Measurements from ENCODE around the gene PLEKHA5. TPM values are rescaled to one million over a fixed set of nuclear protein-coding genes. Genes with fewer than 3 reads are reported as not detected.

Gene PLEKHA5
- total RNA-seq, 2 donors from 2014 or later = 24.4 to 41.7 TPM

DNA sequence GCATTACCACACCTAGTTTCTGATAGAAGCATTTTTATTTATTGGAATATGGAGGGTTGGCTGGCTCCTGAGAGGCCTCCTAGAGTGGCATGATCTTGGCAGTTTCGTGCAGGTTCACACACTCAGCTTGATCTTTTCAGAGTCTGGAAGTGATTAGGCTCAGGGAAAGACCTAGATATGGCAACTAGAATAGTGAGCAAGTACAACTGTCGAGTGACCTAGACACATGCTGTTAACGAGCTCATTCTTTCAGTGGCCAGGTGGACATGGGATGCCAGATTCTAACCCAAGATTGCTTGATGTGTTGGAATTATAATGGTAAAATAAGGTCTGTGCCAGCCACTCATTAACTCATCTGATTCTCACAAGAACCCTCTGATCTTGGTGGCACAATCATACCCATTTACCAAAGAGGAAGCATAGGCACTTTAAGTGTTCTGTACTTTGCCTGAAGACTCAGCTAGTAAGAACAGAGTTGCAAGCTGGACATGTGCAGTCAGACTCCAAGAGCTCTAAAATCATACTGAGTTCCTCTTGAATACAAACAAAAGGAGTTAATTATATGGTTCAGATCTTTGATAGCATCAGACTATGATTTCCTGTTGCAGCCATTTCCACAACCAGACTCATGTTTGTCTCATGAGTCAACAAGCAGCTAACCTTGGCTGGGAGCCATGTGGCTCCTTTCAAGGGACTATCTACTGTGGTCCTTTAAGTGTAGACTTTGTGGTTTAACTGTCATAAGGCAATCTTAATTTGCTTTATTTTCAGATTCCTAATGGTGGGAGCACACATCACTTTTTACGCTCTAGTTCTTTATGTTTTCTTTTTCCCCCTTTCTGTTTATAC lies 144.2 kb downstream of the PLEKHA5 start:
- Histone ChIP-seq H3K36me3 (no peaks in the 10 kb centered on the region), H3K27ac (no peak overlapping the region), H3K9me3 (no peaks in the 10 kb centered on the region), H3K4me3 (no peak overlapping the region), H3K4me1 (replicated peaks) (no peaks in the 10 kb centered on the region), H3K27me3 (replicated peaks; ENCODE audit: insufficient read depth) (no peaks in the 10 kb centered on the region)
- 81% methylated on average over 4 of the region's 4 CpGs for whole genome bisulfite sequencing
- TF ChIP-seq POLR2AphosphoS5 (IDR thresholded peaks at IDR 0.05) (no peak), CTCF (IDR thresholded peaks at IDR 0.05) (no peak), POLR2A (IDR thresholded peaks at IDR 0.05) (no peak)
- peak; percentile 35 for DNase-seq (ENCODE audit: low spot score)
- intact Hi-C loops (cut with DNase I) = no loop called here

- Histone ChIP-seq H3K36me3 (no peaks in the 10 kb centered on the region), H3K27me3 (replicated peaks; ENCODE audit: insufficient read depth) (no peaks in the 10 kb centered on the region), H3K4me3 (no peak overlapping the region), H3K27ac (no peak overlapping the region), H3K4me1 (replicated peaks) (no peaks in the 10 kb centered on the region), H3K9me3 (no peaks in the 10 kb centered on the region)
- intact Hi-C loops (cut with DNase I) = no loop called here
- TF ChIP-seq POLR2A (IDR thresholded peaks at IDR 0.05) = no peak
- no peak for TF ChIP-seq POLR2AphosphoS5 (IDR thresholded peaks at IDR 0.05)
- no peak for TF ChIP-seq CTCF (IDR thresholded peaks at IDR 0.05)
- no peak for DNase-seq (ENCODE audit: low spot score)
Observed at GRCh38 chr12:19276767-19277166, 147.2 kb downstream of the PLEKHA5 start.

GRCh38 chr12:19277711-19278110 lies 148.2 kb downstream of the PLEKHA5 start:
- no peaks in the 10 kb centered on the region for H3K27me3 ChIP-seq (replicated peaks; ENCODE audit: insufficient read depth)
- TF ChIP-seq CTCF (IDR thresholded peaks at IDR 0.05) = no peak
- TF ChIP-seq POLR2AphosphoS5 (IDR thresholded peaks at IDR 0.05) = no peak
- no peak for TF ChIP-seq POLR2A (IDR thresholded peaks at IDR 0.05)
- H3K27ac ChIP-seq = no peak overlapping the region
- DNase-seq (ENCODE audit: low spot score) = no peak
- no peaks in the 10 kb centered on the region for H3K4me1 ChIP-seq (replicated peaks)
- H3K36me3 ChIP-seq = no peaks in the 10 kb centered on the region
- no peak overlapping the region for H3K4me3 ChIP-seq
- H3K9me3 ChIP-seq = no peaks in the 10 kb centered on the region
- intact Hi-C loops (cut with DNase I) = no loop called here

GRCh38 chr12:19278407-19278806 lies 148.9 kb downstream of the PLEKHA5 start:
- 81% methylated on average over 2 of the region's 2 CpGs for whole genome bisulfite sequencing
- TF ChIP-seq POLR2AphosphoS5 (IDR thresholded peaks at IDR 0.05) (no peak), POLR2A (IDR thresholded peaks at IDR 0.05) (no peak), CTCF (IDR thresholded peaks at IDR 0.05) (no peak)
- Histone ChIP-seq H3K27ac (no peak overlapping the region), H3K36me3 (no peaks in the 10 kb centered on the region), H3K4me3 (no peak overlapping the region), H3K4me1 (replicated peaks) (no peaks in the 10 kb centered on the region), H3K27me3 (replicated peaks; ENCODE audit: insufficient read depth) (no peaks in the 10 kb centered on the region), H3K9me3 (no peaks in the 10 kb centered on the region)
- no peak for DNase-seq (ENCODE audit: low spot score)
- intact Hi-C loops (cut with DNase I) = no loop called here

GRCh38 chr12:19282133-19282699 lies 152.7 kb downstream of the PLEKHA5 start:
- no peak for TF ChIP-seq POLR2AphosphoS5 (IDR thresholded peaks at IDR 0.05)
- TF ChIP-seq CTCF (IDR thresholded peaks at IDR 0.05) = no peak
- no peak for TF ChIP-seq POLR2A (IDR thresholded peaks at IDR 0.05)
- DNase-seq (ENCODE audit: low spot score) = no peak
- Histone ChIP-seq H3K4me1 (replicated peaks) (no peaks in the 10 kb centered on the region), H3K27ac (no peak overlapping the region), H3K36me3 (no peaks in the 10 kb centered on the region), H3K4me3 (no peak overlapping the region), H3K9me3 (no peaks in the 10 kb centered on the region), H3K27me3 (replicated peaks; ENCODE audit: insufficient read depth) (no peaks in the 10 kb centered on the region)
- intact Hi-C loops (cut with DNase I) = no loop called here
